MCF 10A (cell line): Measurements from ENCODE around the gene ADISSP. TPM values are rescaled to one million over a fixed set of nuclear protein-coding genes. Genes with fewer than 3 reads are reported as not detected.

Experiments used
- BruUV-seq: library from RNA; stranded (reverse); fragments of 400-500 nt; replicated peaks from 2 replicates; lab custom pipeline; 2021; lab: Mats Ljungman, UMichigan
- CTCF ChIA-PET: fragments of 300-600 bp; sonication (Branson Sonifier 250); formaldehyde crosslinking; extraction: SDS; loops from one replicate; lab custom pipeline; 2021; ENCODE audit warnings: antibody characterized with exemption, inconsistent platforms; lab: Yijun Ruan, JAX
- POLR2A ChIA-PET: fragments of 300-600, 350-650 bp; sonication (Branson Sonifier 250); formaldehyde crosslinking; extraction: SDS; loops from one replicate; lab custom pipeline; 2020; ENCODE audit warnings: antibody characterized with exemption, inconsistent platforms; lab: Yijun Ruan, JAX
- DNase-seq: peaks from one replicate; pipeline ENCODE4 v3.0.0-alpha.2; 2018; ENCODE audit not compliant: unreplicated experiment
- H3K27ac Mint-ChIP-seq: one replicate; pipeline ENCODE4 v1.8.0; 2022; ENCODE audit warnings: mild to moderate bottlenecking, low read depth, mixed read lengths; ENCODE audit not compliant: unreplicated experiment
- H3K27me3 Mint-ChIP-seq: one replicate; pipeline ENCODE4 v1.8.0; 2022; ENCODE audit warnings: mixed read lengths; ENCODE audit not compliant: insufficient read depth, unreplicated experiment
- H3K36me3 Mint-ChIP-seq: one replicate; pipeline ENCODE4 v1.8.0; 2022; ENCODE audit warnings: mild to moderate bottlenecking, moderate library complexity, mixed read lengths; ENCODE audit not compliant: insufficient read depth, unreplicated experiment
- H3K4me1 Mint-ChIP-seq: one replicate; pipeline ENCODE4 v1.8.0; 2022; ENCODE audit warnings: mixed read lengths; ENCODE audit not compliant: insufficient read depth, unreplicated experiment
- H3K4me3 Mint-ChIP-seq: one replicate; pipeline ENCODE4 v1.8.0; 2022; ENCODE audit warnings: mild to moderate bottlenecking, moderate library complexity, mixed read lengths; ENCODE audit not compliant: unreplicated experiment
- H3K9me3 Mint-ChIP-seq: one replicate; pipeline ENCODE4 v1.8.0; 2022; ENCODE audit warnings: mixed read lengths; ENCODE audit not compliant: unreplicated experiment
- CTCF ChIP-seq: fragments of 200-600 bp; IDR thresholded peaks from one replicate; pipeline ENCODE4 v1.8.0; 2022; ENCODE audit warnings: antibody characterized with exemption, mild to moderate bottlenecking; ENCODE audit not compliant: unreplicated experiment
- intact Hi-C: fragments of 100-400 bp; cut with micrococcal nuclease; formaldehyde crosslinking; loops from 2 replicates; pipeline ENCODE4 v1.14.1; 2022
- total RNA-seq: library from RNA; stranded (reverse); gene quantifications from 2 replicates; pipeline ENCODE4 v1.2.3, GENCODE V29; 2022

Gene ADISSP
- total RNA-seq, 1 experiment from 2014 or later: 58.8 TPM

- DNase-seq: no peak
- no peak overlapping the region for H3K4me3 Mint-ChIP-seq
- H3K36me3 Mint-ChIP-seq: peaks cover 6% of the 10 kb centered on the region
- no peaks in the 10 kb centered on the region for H3K9me3 Mint-ChIP-seq
- no peak for TF ChIP-seq CTCF
- ChIA-PET CTCF (interaction anchor here (0.6 to 2.3 kb wide), 4 partner anchors 17 to 55 kb away, joined by 3 to 11 read pairs (median 4); no protein-coding TSS in a partner anchor), POLR2A (no interaction called here)
- no peaks in the 10 kb centered on the region for H3K27me3 Mint-ChIP-seq
- H3K27ac Mint-ChIP-seq: no peak overlapping the region
- intact Hi-C loops: no loop called here
- no TSS peak for BruUV-seq
- no peaks in the 10 kb centered on the region for H3K4me1 Mint-ChIP-seq
These were observed 53.5 kb downstream of the ADISSP start for GRCh38 chr20:3714092-3714491.

GRCh38 chr20:3712279-3712873, 55.2 kb downstream of the ADISSP start, which contains the start of gene SIGLEC1:
SIGLEC1 (minus strand) TSS chr20:3712600; CDS start chr20:3707128, 5,472 bp downstream.
- H3K27me3 Mint-ChIP-seq: no peaks in the 10 kb centered on the region
- intact Hi-C loops: no loop called here
- ChIA-PET POLR2A (interaction anchor here (0.7 to 1.0 kb wide), 2 partner anchors 41 to 55 kb away, joined by 3 read pairs; partner anchors contain the start of gene ADISSP), CTCF (interaction anchor here (0.6 to 3.5 kb wide), 7 partner anchors 9 to 858 kb away, joined by 3 to 49 read pairs (median 3); partner anchors contain the start of gene AP5S1)
- H3K27ac Mint-ChIP-seq: no peak within 1 kb of the TSS
- no peak for TF ChIP-seq CTCF
- H3K9me3 Mint-ChIP-seq: no peaks in the 10 kb centered on the region
- no peak within 1 kb of the TSS for H3K4me3 Mint-ChIP-seq
- H3K4me1 Mint-ChIP-seq: no peaks in the 10 kb centered on the region
- no TSS peak for BruUV-seq
- peaks cover 6% of the 10 kb centered on the region for H3K36me3 Mint-ChIP-seq
- no peak for DNase-seq

GRCh38 chr20:3711484-3711941, 56.0 kb downstream of the ADISSP start:
- Mint-ChIP-seq H3K27ac (no peak overlapping the region), H3K4me1 (no peaks in the 10 kb centered on the region), H3K4me3 (no peak overlapping the region), H3K36me3 (peaks cover 6% of the 10 kb centered on the region), H3K9me3 (no peaks in the 10 kb centered on the region), H3K27me3 (no peaks in the 10 kb centered on the region)
- no TSS peak for BruUV-seq
- ChIA-PET POLR2A (interaction anchor here (0.7 to 2.6 kb wide), 5 partner anchors 15 to 56 kb away, joined by 3 to 11 read pairs (median 3); partner anchors contain the start of gene ADISSP), CTCF (interaction anchor here (0.5 to 6.3 kb wide), 38 partner anchors 9 to 976 kb away, joined by 3 to 154 read pairs (median 4); partner anchors contain the start of genes AP5S1 and HSPA12B)
- intact Hi-C loops: loop anchor here (1.0 to 2.0 kb wide), 2 partner anchors 35 to 149 kb away; no protein-coding TSS in a partner anchor
- no peak for DNase-seq
- no peak for TF ChIP-seq CTCF
